ENCODE measurements around the gene EMP1.

EMP1 gene

GRCh38 chr12:13170892-13171490 lies 25.5 kb upstream of the EMP1 start:
- no peaks in the 10 kb centered on the region for H3K36me3 ChIP-seq (ENCODE audit: control insufficient read depth in 5 of 5, insufficient read depth in 5 of 5, low read length in 5 of 5)
- H3K4me3 ChIP-seq (ENCODE audit: low read depth in 1 of 5, low read length in 5 of 5): no peak overlapping the region
- H3K4me1 ChIP-seq (ENCODE audit: control insufficient read depth in 5 of 5, insufficient read depth in 5 of 5, low read length in 5 of 5): peaks cover 13 to 60% (median 55%) of the 10 kb centered on the region in 5 donors
- H3K9me3 ChIP-seq (ENCODE audit: control insufficient read depth in 5 of 5, low read length in 5 of 5): peaks cover 0 to 5% (median 0%) of the 10 kb centered on the region in 5 donors
- H3K27ac ChIP-seq (ENCODE audit: low read depth, low read length): peak overlapping the region; percentile 88
- H3K9ac ChIP-seq (ENCODE audit: low read length in 5 of 5): peak overlapping the region in 1 of 5 donors; percentile 7
- peaks cover 0 to 3% (median 0%) of the 10 kb centered on the region in 5 donors for H3K27me3 ChIP-seq (ENCODE audit: control insufficient read depth in 5 of 5, insufficient read depth in 4 of 5, low read length in 5 of 5)

- peaks cover 13 to 48% (median 45%) of the 10 kb centered on the region in 5 donors for H3K4me1 ChIP-seq (ENCODE audit: control insufficient read depth in 5 of 5, insufficient read depth in 5 of 5, low read length in 5 of 5)
- H3K9ac ChIP-seq (ENCODE audit: low read length in 5 of 5): peak overlapping the region in 3 of 5 donors; percentile 7 to 48 (median 36)
- peaks cover 0 to 5% (median 0%) of the 10 kb centered on the region in 5 donors for H3K9me3 ChIP-seq (ENCODE audit: control insufficient read depth in 5 of 5, low read length in 5 of 5)
- peak overlapping the region; percentile 88 for H3K27ac ChIP-seq (ENCODE audit: low read depth, low read length)
- H3K27me3 ChIP-seq (ENCODE audit: control insufficient read depth in 5 of 5, insufficient read depth in 4 of 5, low read length in 5 of 5): peaks cover 0 to 3% (median 0%) of the 10 kb centered on the region in 5 donors
- no peaks in the 10 kb centered on the region for H3K36me3 ChIP-seq (ENCODE audit: control insufficient read depth in 5 of 5, insufficient read depth in 5 of 5, low read length in 5 of 5)
- peak overlapping the region in 2 of 5 donors; percentile 3 to 20 for H3K4me3 ChIP-seq (ENCODE audit: low read depth in 1 of 5, low read length in 5 of 5)
Observed at GRCh38 chr12:13171921-13172859, 24.3 kb upstream of the EMP1 start.

DNA sequence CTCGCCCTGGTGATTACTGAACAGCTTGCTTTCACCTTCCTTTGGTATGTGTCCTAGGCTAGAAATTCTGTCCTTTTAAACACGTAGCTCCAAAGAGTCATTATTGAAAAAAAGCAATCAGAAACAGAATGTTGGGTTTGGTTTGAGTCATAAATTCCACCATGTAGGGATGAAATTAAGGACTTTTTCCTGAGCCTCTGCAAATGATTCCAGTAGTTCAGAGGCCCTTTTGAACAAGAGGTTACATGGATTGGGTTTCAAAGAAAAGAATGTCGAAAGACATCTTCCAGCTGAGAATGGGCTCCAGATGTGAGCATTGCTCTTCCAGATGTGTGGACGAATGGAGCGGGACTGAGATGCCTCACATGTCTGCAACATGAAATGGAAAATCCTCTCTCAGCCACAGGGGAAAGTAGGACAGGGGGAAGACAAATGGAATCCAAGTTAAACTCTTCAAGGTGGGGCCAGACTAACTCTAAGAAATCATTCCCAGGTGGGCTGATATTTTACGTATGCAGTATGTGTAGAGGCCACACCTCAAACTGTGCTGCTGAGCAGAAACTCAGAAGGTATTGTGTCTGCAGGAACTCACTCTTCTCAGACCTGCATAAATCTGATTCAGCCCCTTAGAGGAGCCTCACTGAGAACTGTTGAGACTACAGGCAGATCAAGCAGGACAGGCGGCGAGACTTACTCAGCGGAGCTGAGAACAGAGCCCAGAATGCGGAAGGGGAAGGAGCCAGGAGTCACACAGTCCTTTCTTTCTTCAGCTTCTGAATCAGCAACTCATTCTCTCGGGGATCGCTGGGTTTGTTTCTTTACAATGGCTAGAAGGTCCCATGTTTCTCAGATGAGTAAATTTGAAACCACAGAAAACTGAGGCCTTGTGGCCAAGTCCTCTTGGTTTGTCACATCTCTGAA lies 23.3 kb upstream of the EMP1 start:
- H3K4me1 ChIP-seq (ENCODE audit: control insufficient read depth in 5 of 5, insufficient read depth in 5 of 5, low read length in 5 of 5): peaks cover 13 to 52% (median 48%) of the 10 kb centered on the region in 5 donors
- H3K27ac ChIP-seq (ENCODE audit: low read depth, low read length): peak overlapping the region; percentile 88
- no peaks in the 10 kb centered on the region for H3K9me3 ChIP-seq (ENCODE audit: control insufficient read depth in 5 of 5, low read length in 5 of 5)
- peaks cover 0 to 3% (median 0%) of the 10 kb centered on the region in 5 donors for H3K27me3 ChIP-seq (ENCODE audit: control insufficient read depth in 5 of 5, insufficient read depth in 4 of 5, low read length in 5 of 5)
- H3K4me3 ChIP-seq (ENCODE audit: low read depth in 1 of 5, low read length in 5 of 5): peak overlapping the region in 1 of 5 donors; percentile 7
- no peaks in the 10 kb centered on the region for H3K36me3 ChIP-seq (ENCODE audit: control insufficient read depth in 5 of 5, insufficient read depth in 5 of 5, low read length in 5 of 5)
- H3K9ac ChIP-seq (ENCODE audit: low read length in 5 of 5): peak overlapping the region in 4 of 5 donors; percentile 23 to 48 (median 38)

DNA sequence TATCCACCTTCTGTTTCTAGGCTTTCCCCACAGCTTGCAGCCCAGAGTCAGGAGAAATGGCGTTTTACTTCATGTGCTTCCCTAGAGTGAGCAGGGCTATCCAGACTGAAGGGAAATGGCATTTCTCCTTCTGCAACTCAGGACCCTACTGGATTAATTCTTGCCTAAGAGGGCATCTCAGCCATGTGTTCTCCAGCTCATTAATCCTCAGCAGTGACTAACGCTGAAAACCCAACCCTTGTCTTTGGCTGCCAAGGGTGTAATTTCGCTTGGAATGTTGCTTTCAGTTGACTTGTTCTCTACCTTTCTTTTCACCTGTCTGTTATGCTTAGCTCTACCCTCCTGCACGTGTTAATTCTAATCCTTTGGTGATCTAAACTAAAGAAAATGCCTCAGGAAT lies 21.0 kb upstream of the EMP1 start:
- Histone ChIP-seq H3K27ac (ENCODE audit: low read depth, low read length) (peak overlapping the region; percentile 54), H3K9me3 (ENCODE audit: control insufficient read depth in 5 of 5, low read length in 5 of 5) (no peaks in the 10 kb centered on the region), H3K4me3 (ENCODE audit: low read depth in 1 of 5, low read length in 5 of 5) (no peak overlapping the region), H3K4me1 (ENCODE audit: control insufficient read depth in 5 of 5, insufficient read depth in 5 of 5, low read length in 5 of 5) (peaks cover 21 to 64% (median 53%) of the 10 kb centered on the region in 5 donors), H3K27me3 (ENCODE audit: control insufficient read depth in 5 of 5, insufficient read depth in 4 of 5, low read length in 5 of 5) (peaks cover 0 to 3% (median 0%) of the 10 kb centered on the region in 5 donors), H3K36me3 (ENCODE audit: control insufficient read depth in 5 of 5, insufficient read depth in 5 of 5, low read length in 5 of 5) (no peaks in the 10 kb centered on the region), H3K9ac (ENCODE audit: low read length in 5 of 5) (no peak overlapping the region)

GRCh38 chr12:13176256-13176655 lies 20.3 kb upstream of the EMP1 start:
- Histone ChIP-seq H3K4me1 (ENCODE audit: control insufficient read depth in 5 of 5, insufficient read depth in 5 of 5, low read length in 5 of 5) (peaks cover 21 to 62% (median 52%) of the 10 kb centered on the region in 5 donors), H3K9me3 (ENCODE audit: control insufficient read depth in 5 of 5, low read length in 5 of 5) (no peaks in the 10 kb centered on the region), H3K4me3 (ENCODE audit: low read depth in 1 of 5, low read length in 5 of 5) (no peak overlapping the region), H3K36me3 (ENCODE audit: control insufficient read depth in 5 of 5, insufficient read depth in 5 of 5, low read length in 5 of 5) (no peaks in the 10 kb centered on the region), H3K27me3 (ENCODE audit: control insufficient read depth in 5 of 5, insufficient read depth in 4 of 5, low read length in 5 of 5) (peaks cover 0 to 3% (median 0%) of the 10 kb centered on the region in 5 donors), H3K27ac (ENCODE audit: low read depth, low read length) (no peak overlapping the region), H3K9ac (ENCODE audit: low read length in 5 of 5) (no peak overlapping the region)

GRCh38 chr12:13177373-13177772 lies 19.2 kb upstream of the EMP1 start:
- H3K27me3 ChIP-seq (ENCODE audit: control insufficient read depth in 5 of 5, insufficient read depth in 4 of 5, low read length in 5 of 5): peaks cover 0 to 3% (median 0%) of the 10 kb centered on the region in 5 donors
- no peaks in the 10 kb centered on the region for H3K36me3 ChIP-seq (ENCODE audit: control insufficient read depth in 5 of 5, insufficient read depth in 5 of 5, low read length in 5 of 5)
- no peaks in the 10 kb centered on the region for H3K9me3 ChIP-seq (ENCODE audit: control insufficient read depth in 5 of 5, low read length in 5 of 5)
- no peak overlapping the region for H3K9ac ChIP-seq (ENCODE audit: low read length in 5 of 5)
- H3K4me1 ChIP-seq (ENCODE audit: control insufficient read depth in 5 of 5, insufficient read depth in 5 of 5, low read length in 5 of 5): peaks cover 17 to 51% (median 48%) of the 10 kb centered on the region in 5 donors
- H3K27ac ChIP-seq (ENCODE audit: low read depth, low read length): no peak overlapping the region
- H3K4me3 ChIP-seq (ENCODE audit: low read depth in 1 of 5, low read length in 5 of 5): no peak overlapping the region

- Histone ChIP-seq H3K27me3 (ENCODE audit: control insufficient read depth in 5 of 5, insufficient read depth in 4 of 5, low read length in 5 of 5) (peaks cover 0 to 3% (median 0%) of the 10 kb centered on the region in 5 donors), H3K9me3 (ENCODE audit: control insufficient read depth in 5 of 5, low read length in 5 of 5) (no peaks in the 10 kb centered on the region), H3K27ac (ENCODE audit: low read depth, low read length) (peak overlapping the region; percentile 76), H3K4me3 (ENCODE audit: low read depth in 1 of 5, low read length in 5 of 5) (no peak overlapping the region), H3K36me3 (ENCODE audit: control insufficient read depth in 5 of 5, insufficient read depth in 5 of 5, low read length in 5 of 5) (no peaks in the 10 kb centered on the region), H3K4me1 (ENCODE audit: control insufficient read depth in 5 of 5, insufficient read depth in 5 of 5, low read length in 5 of 5) (peaks cover 15 to 46% (median 43%) of the 10 kb centered on the region in 5 donors), H3K9ac (ENCODE audit: low read length in 5 of 5) (no peak overlapping the region)
Observed at GRCh38 chr12:13177906-13178305, 18.6 kb upstream of the EMP1 start.

- H3K27ac ChIP-seq (ENCODE audit: low read depth, low read length): peak overlapping the region; percentile 76
- no peaks in the 10 kb centered on the region for H3K36me3 ChIP-seq (ENCODE audit: control insufficient read depth in 5 of 5, insufficient read depth in 5 of 5, low read length in 5 of 5)
- peak overlapping the region in 1 of 5 donors; percentile 39 for H3K9ac ChIP-seq (ENCODE audit: low read length in 5 of 5)
Observed at GRCh38 chr12:13178568-13179210, 17.8 kb upstream of the EMP1 start.

More at GRCh38 chr12:13178568-13179210, 17.8 kb upstream of the EMP1 start:
- no peaks in the 10 kb centered on the region for H3K9me3 ChIP-seq (ENCODE audit: control insufficient read depth in 5 of 5, low read length in 5 of 5)
- peak overlapping the region in 1 of 5 donors; percentile 37 for H3K4me3 ChIP-seq (ENCODE audit: low read depth in 1 of 5, low read length in 5 of 5)
- H3K27me3 ChIP-seq (ENCODE audit: control insufficient read depth in 5 of 5, insufficient read depth in 4 of 5, low read length in 5 of 5): peaks cover 0 to under 1% (median 0%) of the 10 kb centered on the region in 5 donors
- peaks cover 9 to 38% (median 37%) of the 10 kb centered on the region in 5 donors for H3K4me1 ChIP-seq (ENCODE audit: control insufficient read depth in 5 of 5, insufficient read depth in 5 of 5, low read length in 5 of 5)
